Esophagus muscularis mucosa (tissue), 4 donors: Measurements from ENCODE around the gene PLAU. TPM values are rescaled to one million over a fixed set of nuclear protein-coding genes. Genes with fewer than 3 reads are reported as not detected.

Source experiments
- DNase-seq: peaks from one replicate; pipeline ENCODE4 v3.0.0-alpha.2; 2017; ENCODE audit errors: extremely low spot score
- H3K27ac ChIP-seq, 4 donors: fragments of 200-600 bp; sonication (generic); replicated peaks in 1 of 4; 1 replicate in 3 of 4; 2 replicates in 1 of 4; pipeline ENCODE4 v1.5.1; 2016 to 2019; ENCODE audit warnings: mild to moderate bottlenecking in 1 of 4
- H3K27me3 ChIP-seq, 4 donors: fragments of 200-600 bp; sonication (generic); one replicate each; pipeline versions ENCODE4 v1.5.1 to v1.6.0; 2016 to 2019
- H3K36me3 ChIP-seq, 4 donors: fragments of 200-600 bp; sonication (generic); one replicate each; pipeline ENCODE4 v1.5.1; 2016 to 2019
- H3K4me1 ChIP-seq, 4 donors: fragments of 200-600 bp; sonication (generic); one replicate each; pipeline ENCODE4 v1.5.1; 2016 to 2019
- H3K4me3 ChIP-seq, 4 donors: fragments of 200-600 bp; sonication (generic); 1 replicate in 2 of 4; 2 replicates in 2 of 4; pipeline ENCODE4 v1.5.1; 2016 to 2019; ENCODE audit warnings: mild to moderate bottlenecking in 4 of 4, moderate library complexity in 1 of 4
- H3K9me3 ChIP-seq, 4 donors: fragments of 200-600 bp; sonication (generic); 1 replicate in 3 of 4; 2 replicates in 1 of 4; pipeline ENCODE4 v1.5.1; 2016 to 2019
- CTCF ChIP-seq, 3 experiments: fragments of 200-600 bp in 2 of 3; fragments of 450-650 bp in 1 of 3; sonication (generic) in 2 of 3; IDR thresholded peaks; one replicate each; pipeline ENCODE4 v1.5.1; 2017 to 2019; ENCODE audit warnings: antibody characterized with exemption in 3 of 3, mild to moderate bottlenecking in 2 of 3, moderate library complexity in 1 of 3
- EP300 ChIP-seq: sonication (generic); formaldehyde crosslinking; IDR thresholded peaks from one replicate; pipeline ENCODE4 v1.6.1; 2017; ENCODE audit warnings: antibody characterized with exemption
- POLR2A ChIP-seq: fragments of 450-650 bp; IDR thresholded peaks from one replicate; pipeline ENCODE4 v1.6.1; 2017; ENCODE audit warnings: antibody characterized with exemption, moderate library complexity, mild to moderate bottlenecking, low read depth
- POLR2AphosphoS5 ChIP-seq, 2 donors: sonication (generic); formaldehyde crosslinking; IDR thresholded peaks; one replicate each; pipeline ENCODE4 v1.6.1; 2017; ENCODE audit warnings: antibody characterized with exemption in 2 of 2
- WGBS: methylation state at CpG from one replicate; pipeline ENCODE4 v1.1.5; 2018; 5-methylcytosine and 5-hydroxymethylcytosine counted together
- intact Hi-C: fragments of 100-400 bp; cut with DNase I; formaldehyde crosslinking; loops from one replicate; pipeline ENCODE4 v1.15.1; 2023
- total RNA-seq, 4 donors: library from RNA; depleted of rRNA; stranded (reverse); fragments of >200 nt; gene quantifications; one replicate each; pipeline versions ENCODE4 v1.1.0 to v1.2.1, GENCODE V29; 2016

The PLAU gene
- total RNA-seq, 4 donors from 2014 or later = 4.2 to 38.3 (median 6.9) TPM

GRCh38 chr10:73876157-73876556, 34.8 kb upstream of the PLAU start:
- no peak for TF ChIP-seq POLR2AphosphoS5 (IDR thresholded peaks at IDR 0.05)
- TF ChIP-seq POLR2A = no peak
- no peak for TF ChIP-seq CTCF (IDR thresholded peaks at IDR 0.05)
- TF ChIP-seq EP300 = no peak
- H3K9me3 ChIP-seq = no peaks in the 10 kb centered on the region
- no peak for DNase-seq
- H3K4me3 ChIP-seq = no peak overlapping the region
- no peaks in the 10 kb centered on the region for H3K27me3 ChIP-seq
- peaks cover 0 to 9% (median 6%) of the 10 kb centered on the region in 4 donors for H3K36me3 ChIP-seq
- intact Hi-C loops = no loop called here
- 100% methylated on average over 2 of the region's 4 CpGs for WGBS
- H3K27ac ChIP-seq = peak overlapping the region; percentile 35 to 93 (median 70)
- H3K4me1 ChIP-seq = peaks cover 19 to 53% (median 52%) of the 10 kb centered on the region in 4 donors

GRCh38 chr10:73876566-73876965, 34.4 kb upstream of the PLAU start:
- intact Hi-C loops = no loop called here
- Histone ChIP-seq H3K27me3 (no peaks in the 10 kb centered on the region), H3K4me1 (peaks cover 17 to 48% (median 48%) of the 10 kb centered on the region in 4 donors), H3K4me3 (no peak overlapping the region), H3K9me3 (no peaks in the 10 kb centered on the region), H3K36me3 (peaks cover 0 to 5% (median 3%) of the 10 kb centered on the region in 4 donors), H3K27ac (peak overlapping the region; percentile 35 to 93 (median 70))
- no peak for TF ChIP-seq POLR2AphosphoS5 (IDR thresholded peaks at IDR 0.05)
- DNase-seq = no peak

- H3K4me3 ChIP-seq = no peak overlapping the region
- peaks cover 0 to under 1% (median 0%) of the 10 kb centered on the region in 4 donors for H3K36me3 ChIP-seq
- no peaks in the 10 kb centered on the region for H3K27me3 ChIP-seq
- DNase-seq = no peak
- H3K27ac ChIP-seq = peak overlapping the region; percentile 35 to 93 (median 70)
- 77% methylated on average over 4 of the region's 4 CpGs for WGBS
- intact Hi-C loops = no loop called here
- peaks cover 13 to 44% (median 44%) of the 10 kb centered on the region in 4 donors for H3K4me1 ChIP-seq
- no peaks in the 10 kb centered on the region for H3K9me3 ChIP-seq
- TF ChIP-seq CTCF (IDR thresholded peaks at IDR 0.05) (no peak), POLR2A (no peak), POLR2AphosphoS5 (IDR thresholded peaks at IDR 0.05) (no peak), EP300 (no peak)
These were observed 34.0 kb upstream of the PLAU start for GRCh38 chr10:73876971-73877370.

GRCh38 chr10:73877533-73878160, 33.3 kb upstream of the PLAU start:
- H3K36me3 ChIP-seq = no peaks in the 10 kb centered on the region
- DNase-seq = no peak
- intact Hi-C loops = no loop called here
- no peaks in the 10 kb centered on the region for H3K27me3 ChIP-seq
- H3K4me3 ChIP-seq = no peak overlapping the region
- H3K27ac ChIP-seq = peak overlapping the region; percentile 26 to 93 (median 58)
- WGBS = 96% methylated on average over 9 of the region's 9 CpGs
- H3K4me1 ChIP-seq = peaks cover 6 to 38% (median 37%) of the 10 kb centered on the region in 4 donors
- TF ChIP-seq POLR2AphosphoS5 (IDR thresholded peaks at IDR 0.05) (no peak), POLR2A (no peak), EP300 (no peak), CTCF (IDR thresholded peaks at IDR 0.05) (no peak)
- H3K9me3 ChIP-seq = no peaks in the 10 kb centered on the region

- intact Hi-C loops = no loop called here
- H3K4me3 ChIP-seq = no peak overlapping the region
- H3K9me3 ChIP-seq = no peaks in the 10 kb centered on the region
- peak overlapping the region in 2 of 4 donors; percentile 87 to 93 for H3K27ac ChIP-seq
- no peaks in the 10 kb centered on the region for H3K27me3 ChIP-seq
- TF ChIP-seq CTCF (IDR thresholded peaks at IDR 0.05) = no peak
- no peak for TF ChIP-seq EP300
- TF ChIP-seq POLR2A = no peak
- TF ChIP-seq POLR2AphosphoS5 (IDR thresholded peaks at IDR 0.05) = no peak
- 94% methylated on average over 1 of the region's 1 CpG for WGBS
- DNase-seq = no peak
- peaks cover 0 to 30% (median 30%) of the 10 kb centered on the region in 4 donors for H3K4me1 ChIP-seq
- no peaks in the 10 kb centered on the region for H3K36me3 ChIP-seq
These were observed 32.6 kb upstream of the PLAU start for GRCh38 chr10:73878365-73878764.
